Stimulated activated CD4-positive, alpha-beta T cell treated with anti-CD3 and anti-CD28 coated beads, Interleukin-1b, Interleukin-23, amount 100 ng/mL, for 48 hours (primary cell): ENCODE results near the gene TDRD6.
"Not testable (repeated sequence)": the region's sequence is repeated elsewhere in the genome, so short reads cannot be mapped to it uniquely, and the experiment has no call there.

ENCODE experiments used
- DNase-seq: peaks from one replicate; pipeline ENCODE4 v3.0.0-alpha.2; 2020

Gene TDRD6

GRCh38 chr6:46744159-46744725, 56.6 kb downstream of the TDRD6 start:
- not testable (repeated sequence) for DNase-seq

GRCh38 chr6:46745973-46746372, 58.3 kb downstream of the TDRD6 start:
- no peak for DNase-seq

GRCh38 chr6:46746696-46747095, 59.0 kb downstream of the TDRD6 start, which contains the start of gene ANKRD66:
Gene ANKRD66 (plus strand): TSS chr6:46746933. CDS start chr6:46751949, 5,016 bp downstream.
- no peak for DNase-seq

- DNase-seq = no peak
Measured at GRCh38 chr6:46748940-46749503, 61.3 kb downstream of the TDRD6 start.

GRCh38 chr6:46749731-46750130, 62.0 kb downstream of the TDRD6 start:
- DNase-seq = no peak

- no peak for DNase-seq
Measured at GRCh38 chr6:46751658-46752057, 64.0 kb downstream of the TDRD6 start.
